SK-N-SH treated with all-trans-retinoic acid at 6 μM for 48 hours (cell line): ENCODE results near the gene MAP3K12.
"Not testable (repeated sequence)": the region's sequence is repeated elsewhere in the genome, so short reads cannot be mapped to it uniquely, and the experiment has no call there.

Experiments
- BACH2 ChIP-seq: fragments of 250-450 bp; sonication (Bioruptor Pico); IDR thresholded peaks from 2 replicates; pipeline ENCODE4 v1.9.0; 2021; ENCODE audit warnings: mild to moderate bottlenecking, borderline replicate concordance
- ISL1 ChIP-seq: fragments of 250-450 bp; sonication (Bioruptor Pico); IDR thresholded peaks from 2 replicates; pipeline ENCODE4 v2.1.2; 2022; ENCODE audit warnings: mild to moderate bottlenecking, moderate library complexity
- POU6F1 ChIP-seq: fragments of 250-450 bp; sonication (Bioruptor Pico); IDR thresholded peaks from 2 replicates; pipeline ENCODE4 v1.8.0; 2021; ENCODE audit warnings: low read depth, mild to moderate bottlenecking, moderate library complexity, borderline replicate concordance
- RARB ChIP-seq: fragments of 250-450 bp; sonication (Bioruptor Pico); IDR thresholded peaks from 2 replicates; pipeline ENCODE4 v1.8.0; 2021; ENCODE audit warnings: mild to moderate bottlenecking, moderate library complexity
- TCF4 ChIP-seq: fragments of 250-450 bp; sonication (Bioruptor Pico); IDR thresholded peaks from 2 replicates; pipeline ENCODE4 v1.8.0; 2021; ENCODE audit warnings: mild to moderate bottlenecking, moderate library complexity, borderline replicate concordance
- TSHZ2 ChIP-seq: fragments of 250-450 bp; sonication (Bioruptor Pico); IDR thresholded peaks from 2 replicates; pipeline ENCODE4 v1.5.0; 2020; ENCODE audit warnings: mild to moderate bottlenecking, moderate library complexity
- ZNF8 ChIP-seq: fragments of 450-650 bp; formaldehyde crosslinking; IDR thresholded peaks from 2 replicates; pipeline ENCODE4 v1.5.0; 2020; ENCODE audit warnings: mild to moderate bottlenecking, moderate library complexity
- TF ChIP-seq, protein P1 (sequence below): fragments of 250-450 bp; sonication (Bioruptor Pico); IDR thresholded peaks from 2 replicates; pipeline ENCODE4 v1.8.0; 2020; ENCODE audit warnings: mild to moderate bottlenecking, moderate library complexity, borderline replicate concordance

- not testable (repeated sequence) for TF ChIP-seq TCF4 (CRISPR knock-in tag); BACH2 (CRISPR knock-in tag); TSHZ2 (CRISPR knock-in tag); RARB (CRISPR knock-in tag); ISL1; ZNF8 (CRISPR knock-in tag); POU6F1 (CRISPR knock-in tag)
- TF ChIP-seq, protein P1, sequence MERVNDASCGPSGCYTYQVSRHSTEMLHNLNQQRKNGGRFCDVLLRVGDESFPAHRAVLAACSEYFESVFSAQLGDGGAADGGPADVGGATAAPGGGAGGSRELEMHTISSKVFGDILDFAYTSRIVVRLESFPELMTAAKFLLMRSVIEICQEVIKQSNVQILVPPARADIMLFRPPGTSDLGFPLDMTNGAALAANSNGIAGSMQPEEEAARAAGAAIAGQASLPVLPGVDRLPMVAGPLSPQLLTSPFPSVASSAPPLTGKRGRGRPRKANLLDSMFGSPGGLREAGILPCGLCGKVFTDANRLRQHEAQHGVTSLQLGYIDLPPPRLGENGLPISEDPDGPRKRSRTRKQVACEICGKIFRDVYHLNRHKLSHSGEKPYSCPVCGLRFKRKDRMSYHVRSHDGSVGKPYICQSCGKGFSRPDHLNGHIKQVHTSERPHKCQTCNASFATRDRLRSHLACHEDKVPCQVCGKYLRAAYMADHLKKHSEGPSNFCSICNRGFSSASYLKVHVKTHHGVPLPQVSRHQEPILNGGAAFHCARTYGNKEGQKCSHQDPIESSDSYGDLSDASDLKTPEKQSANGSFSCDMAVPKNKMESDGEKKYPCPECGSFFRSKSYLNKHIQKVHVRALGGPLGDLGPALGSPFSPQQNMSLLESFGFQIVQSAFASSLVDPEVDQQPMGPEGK (CRISPR knock-in tag): not testable (repeated sequence)
Measured at GRCh38 chr12:53481458-53481857, 17.8 kb downstream of the MAP3K12 start.
